GM18873 (cell line): Measurements from ENCODE around the gene UACA.

Experiments
- ATAC-seq: cut with Tn5 transposase; IDR thresholded peaks from one replicate; pipeline ENCODE4 v1.9.1; 2021; ENCODE audit warnings: mild to moderate bottlenecking, moderate library complexity, moderate number of reproducible peaks; ENCODE audit not compliant: unreplicated experiment, low FRiP score

UACA gene

GRCh38 chr15:70715840-70716485, 47.4 kb downstream of the UACA start:
- ATAC-seq, result no peak

GRCh38 chr15:70714565-70714964, 48.8 kb downstream of the UACA start:
- no peak for ATAC-seq

DNA sequence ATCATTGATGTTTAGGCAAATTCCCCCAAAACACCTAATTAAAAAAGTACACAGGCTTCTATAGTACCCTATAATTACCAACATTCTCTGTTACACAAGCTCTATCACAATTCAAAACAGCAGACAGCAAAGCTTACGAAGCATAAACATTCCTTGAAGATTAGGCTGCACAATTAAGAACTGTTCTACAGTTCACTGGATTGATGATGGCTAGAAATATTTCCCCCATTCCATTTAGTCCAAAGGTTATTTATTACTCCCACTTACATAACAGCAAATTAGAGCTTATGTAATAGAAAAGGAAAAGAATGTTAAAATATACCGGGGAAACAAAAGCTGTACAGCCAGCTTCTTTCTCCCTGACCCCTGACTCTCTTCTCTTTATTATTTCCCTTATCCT, 49.3 kb downstream of the UACA start:
- no peak for ATAC-seq

GRCh38 chr15:70712271-70712670, 51.1 kb downstream of the UACA start:
- no peak for ATAC-seq

- ATAC-seq, result no peak
Measured at GRCh38 chr15:70710714-70711113, 52.6 kb downstream of the UACA start.

- ATAC-seq, result no peak
Measured at GRCh38 chr15:70708839-70709238, 54.5 kb downstream of the UACA start.

GRCh38 chr15:70707686-70708300, 55.6 kb downstream of the UACA start:
- ATAC-seq, result no peak

- no peak for ATAC-seq
Measured at GRCh38 chr15:70704731-70705130, 58.6 kb downstream of the UACA start.

DNA sequence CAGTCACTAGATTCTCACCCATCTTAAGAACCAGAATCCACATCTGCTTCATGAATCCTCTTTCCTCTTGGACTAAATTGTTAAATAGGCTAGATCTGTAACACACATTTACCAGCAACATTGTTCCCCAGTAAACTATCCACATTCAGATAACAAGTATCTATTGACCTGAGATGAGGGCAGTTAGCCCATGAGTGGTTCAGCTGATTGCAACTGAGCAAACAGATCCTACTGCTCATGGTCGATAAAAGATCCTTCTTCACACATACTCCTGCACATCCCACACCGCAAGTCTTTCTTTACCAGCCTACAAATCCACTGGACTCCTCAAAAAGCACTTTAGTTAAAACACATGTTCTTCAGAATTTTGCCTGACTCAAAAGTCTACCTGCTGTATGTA, 59.2 kb downstream of the UACA start:
- ATAC-seq, result no peak

GRCh38 chr15:70703096-70703878, 60.1 kb downstream of the UACA start:
- ATAC-seq, result no peak

GRCh38 chr15:70702584-70702983, 60.8 kb downstream of the UACA start:
- no peak for ATAC-seq

DNA sequence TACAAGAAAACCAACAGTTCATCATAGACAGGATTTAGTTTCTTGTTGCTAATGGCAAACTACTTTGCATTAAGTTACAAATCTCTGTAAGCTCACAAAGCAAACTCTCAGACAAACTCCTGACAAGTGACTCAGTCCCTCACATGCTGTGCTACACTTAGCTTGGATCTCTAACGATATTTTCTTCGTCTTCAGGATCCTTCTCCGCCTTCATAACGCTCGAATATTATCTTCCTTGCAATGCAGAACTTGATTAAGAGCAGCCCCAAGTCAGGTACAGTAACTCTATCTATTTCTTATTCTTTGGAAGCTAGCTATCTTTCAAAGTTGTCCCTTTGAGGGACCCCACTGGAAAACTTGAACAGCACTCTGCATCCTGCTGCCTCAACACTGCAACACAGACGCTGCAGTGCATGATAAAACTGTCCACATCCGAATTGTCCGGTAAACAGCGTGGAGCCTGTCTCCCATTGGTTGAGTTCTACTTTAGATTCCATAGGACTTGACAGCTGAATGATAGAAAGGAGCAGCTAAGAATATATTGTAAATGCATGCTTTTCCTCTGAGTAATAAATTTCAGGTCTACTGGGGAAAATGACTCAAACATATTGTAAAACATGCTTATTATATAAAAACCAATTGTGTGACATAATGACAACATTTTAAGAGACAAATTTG, 61.3 kb downstream of the UACA start:
- ATAC-seq, result no peak

DNA sequence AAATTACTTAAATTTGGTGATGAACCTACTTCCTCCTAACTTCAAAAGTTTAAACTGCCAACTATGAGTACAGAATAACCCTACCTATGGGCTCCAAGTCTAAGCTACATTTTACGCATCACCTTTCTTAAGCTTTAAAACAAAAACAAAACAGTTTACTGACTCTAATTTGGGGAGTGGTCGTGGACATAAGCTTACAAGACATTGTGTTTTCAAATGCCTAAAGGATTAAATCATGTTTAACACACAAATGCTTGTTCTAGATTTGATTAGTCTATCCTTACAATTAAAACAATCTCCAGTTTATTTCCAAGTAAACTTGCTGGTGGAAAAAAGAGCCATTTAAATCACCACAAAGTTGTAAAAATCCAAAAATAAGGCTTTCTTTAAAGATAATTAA, 62.2 kb downstream of the UACA start:
- no peak for ATAC-seq

DNA sequence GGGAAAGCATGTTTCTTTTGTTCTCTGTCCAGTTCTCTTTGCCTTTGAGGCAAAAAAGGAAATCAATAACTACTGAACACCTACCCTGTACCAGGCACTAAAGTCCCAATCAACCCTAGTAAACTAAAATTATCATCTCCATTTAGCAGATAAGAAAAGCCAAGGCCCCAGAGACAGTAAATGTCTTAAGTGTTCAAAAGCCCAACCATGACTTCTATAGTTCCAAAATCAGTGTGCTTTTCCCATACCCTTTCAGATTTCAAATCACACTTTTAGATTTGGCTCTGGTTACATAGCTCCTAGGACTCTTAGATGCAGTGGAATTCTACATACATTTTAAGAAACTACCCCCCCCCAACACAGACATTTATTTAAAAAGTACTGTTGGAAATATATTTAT, 63.5 kb downstream of the UACA start:
- ATAC-seq, result no peak

DNA sequence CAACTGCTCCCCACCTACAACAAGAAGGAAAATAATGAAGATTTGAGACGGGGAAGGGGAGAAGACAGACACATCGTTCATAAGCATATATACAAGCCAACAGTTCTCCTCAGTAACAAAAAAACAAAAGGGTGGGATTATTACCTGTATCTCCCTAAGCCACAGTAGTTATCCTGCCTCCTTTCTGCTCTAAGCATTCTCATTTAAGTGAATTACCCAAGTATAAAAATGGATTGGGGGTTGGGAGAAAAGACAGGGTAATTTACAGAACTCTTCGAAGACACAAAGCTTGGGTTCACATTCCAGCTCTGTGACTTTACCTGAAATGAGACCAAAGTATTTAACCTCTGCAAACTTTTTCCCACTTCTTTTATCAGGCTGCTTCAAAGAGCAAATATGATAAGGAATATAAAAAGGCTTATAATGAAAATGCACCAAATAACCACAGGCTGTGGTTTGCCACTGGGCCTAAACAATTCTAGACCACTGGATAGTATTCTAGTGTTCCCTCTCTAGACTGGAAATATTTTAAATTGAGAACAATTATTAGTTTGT, 64.4 kb downstream of the UACA start:
- no peak for ATAC-seq

DNA sequence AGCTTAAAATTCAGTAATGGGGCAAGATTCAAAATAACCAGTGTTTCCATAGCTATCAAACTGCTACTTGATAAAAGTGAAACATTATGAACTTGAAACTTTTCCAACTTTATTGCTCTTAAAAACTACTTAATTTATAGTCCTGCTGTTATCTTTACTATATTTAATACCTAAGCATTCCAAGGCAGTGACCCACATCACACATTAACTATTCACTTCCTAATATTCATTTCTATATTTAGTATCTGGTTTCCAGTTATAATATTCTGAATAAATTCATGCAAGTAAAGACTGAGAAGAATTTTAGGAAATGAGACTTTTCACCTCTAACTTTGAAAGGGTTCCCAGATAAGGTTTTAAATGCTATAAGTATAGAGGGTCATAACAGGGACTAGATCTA, 64.9 kb downstream of the UACA start:
- ATAC-seq, result no peak

DNA sequence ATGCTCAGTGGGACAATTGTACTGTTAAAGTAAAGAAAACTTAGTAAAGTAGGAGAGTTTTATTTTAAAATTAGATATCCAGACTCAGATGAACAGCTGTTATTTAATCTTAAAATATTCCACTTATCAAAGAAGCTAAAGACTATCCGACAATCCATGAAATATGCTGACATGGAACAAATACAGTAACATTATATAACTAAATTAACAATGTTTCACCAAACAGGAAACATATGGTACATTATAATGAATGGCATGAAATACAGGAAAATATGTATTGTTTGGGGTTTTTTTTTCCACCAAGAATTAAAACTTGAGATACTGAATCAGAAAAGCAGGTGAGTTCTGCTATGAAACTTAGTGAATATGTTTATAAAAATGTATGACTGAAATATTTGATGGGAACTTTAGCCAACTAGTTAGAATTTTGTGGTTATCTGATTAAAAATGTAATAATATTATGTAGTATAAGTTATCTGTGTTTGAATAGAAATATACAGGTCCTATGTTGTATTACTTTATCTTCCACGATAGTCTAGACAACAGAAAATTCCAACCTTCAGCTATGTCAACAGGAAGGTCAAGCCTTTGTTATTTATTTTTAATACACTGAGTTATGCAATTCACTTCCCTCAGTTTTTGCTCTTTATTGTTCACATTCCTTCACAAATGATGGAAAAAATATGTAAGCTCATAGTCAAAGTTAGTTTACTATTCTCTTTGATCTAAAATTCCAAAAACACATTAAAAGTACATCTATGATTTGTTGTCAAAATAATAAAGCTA, 72.7 kb downstream of the UACA start:
- ATAC-seq, result no peak

GRCh38 chr15:70690021-70690420, 73.3 kb downstream of the UACA start:
- no peak for ATAC-seq

DNA sequence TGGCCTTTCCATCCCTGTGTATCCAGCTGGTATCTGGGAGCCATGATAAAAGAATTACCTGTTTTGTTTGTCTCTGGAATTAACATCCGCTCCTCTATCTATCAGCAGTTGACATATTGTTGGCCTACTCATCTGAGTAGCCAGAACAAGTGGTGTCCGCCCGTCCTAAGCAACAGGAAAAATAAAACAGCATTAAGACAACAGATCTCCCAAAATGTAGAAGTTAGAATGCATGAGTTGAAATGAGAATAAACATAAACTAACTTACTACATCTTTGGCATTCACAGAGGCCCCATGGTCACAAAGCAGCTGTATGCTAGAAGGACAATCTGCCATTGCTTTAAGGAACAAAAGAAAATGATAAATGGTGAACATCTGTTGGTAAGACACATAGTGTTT, 75.9 kb downstream of the UACA start:
- ATAC-seq, result no peak

DNA sequence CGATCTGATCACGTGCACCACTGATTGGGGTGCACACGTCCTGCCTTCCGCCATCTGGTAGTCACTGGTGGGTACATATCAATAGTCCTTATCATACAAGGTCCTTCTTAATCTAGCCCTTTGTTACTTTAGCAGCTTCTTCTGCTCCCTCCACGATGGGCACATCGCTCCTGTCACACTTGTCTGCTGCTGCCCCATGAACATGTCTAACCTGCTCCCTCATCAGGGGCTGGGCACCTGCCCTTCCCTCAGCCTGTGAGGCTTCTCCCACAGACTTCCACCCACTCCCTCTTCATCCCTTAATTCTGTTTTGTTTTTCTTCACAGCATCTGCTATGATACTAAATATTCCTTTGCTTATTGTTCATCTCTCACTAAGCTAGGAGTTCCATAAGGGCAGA, 82.5 kb downstream of the UACA start:
- no peak for ATAC-seq
